Liver (tissue), 9 donors: ENCODE data around the gene MDC1. TPM values are rescaled to one million over a fixed set of nuclear protein-coding genes. Genes with fewer than 3 reads are reported as not detected.

ENCODE experiments used
- DNase-seq: peaks from one replicate; pipeline ENCODE4 v3.0.0-alpha.2; 2017; ENCODE audit warnings: low spot score
- H3K27ac ChIP-seq, 2 donors: one replicate each; pipeline ENCODE4 v1.7.0; 2013; ENCODE audit warnings: inconsistent platforms in 2 of 2, low read length in 2 of 2, control low read depth in 1 of 2, low read depth in 1 of 2, mild to moderate bottlenecking in 1 of 2
- H3K27me3 ChIP-seq, 4 donors: one replicate each; pipeline versions ENCODE4 v1.6.1 to v1.7.0; 2013; ENCODE audit warnings: low read length in 3 of 4, inconsistent platforms in 1 of 4, mild to moderate bottlenecking in 1 of 4, moderate library complexity in 1 of 4; ENCODE audit not compliant: control insufficient read depth in 4 of 4, insufficient read depth in 4 of 4
- H3K36me3 ChIP-seq, 4 donors: one replicate each; pipeline versions ENCODE4 v1.6.1 to v1.7.0; 2013; ENCODE audit warnings: low read length in 3 of 4, mild to moderate bottlenecking in 3 of 4, low read depth in 1 of 4, moderate library complexity in 1 of 4; ENCODE audit not compliant: control insufficient read depth in 4 of 4, insufficient read depth in 3 of 4
- H3K4me1 ChIP-seq, 4 donors: one replicate each; pipeline versions ENCODE4 v1.6.1 to v1.7.0; 2013; ENCODE audit warnings: low read length in 3 of 4, mild to moderate bottlenecking in 3 of 4, moderate library complexity in 1 of 4; ENCODE audit not compliant: control insufficient read depth in 4 of 4, insufficient read depth in 4 of 4
- H3K4me3 ChIP-seq, 3 donors: one replicate each; pipeline versions ENCODE4 v1.6.1 to v1.7.0; 2013; ENCODE audit warnings: low read length in 3 of 3, control low read depth in 1 of 3, low read depth in 1 of 3, mild to moderate bottlenecking in 1 of 3
- H3K9ac ChIP-seq, 2 donors: one replicate each; pipeline ENCODE4 v1.7.0; 2013; ENCODE audit warnings: low read length in 2 of 2, mild to moderate bottlenecking in 2 of 2, moderate library complexity in 2 of 2, control low read depth in 1 of 2, low read depth in 1 of 2
- H3K9me3 ChIP-seq, 4 donors: one replicate each; pipeline versions ENCODE4 v1.6.1 to v1.7.0; 2013; ENCODE audit warnings: low read length in 3 of 4; ENCODE audit not compliant: control insufficient read depth in 4 of 4
- FOXA2 ChIP-seq: IDR thresholded peaks from 2 replicates; pipeline ENCODE4 v1.6.1; 2016; ENCODE audit warnings: antibody characterized with exemption
- GABPA ChIP-seq, 2 donors: IDR thresholded peaks in 1 of 2; conservative IDR thresholded peaks in 1 of 2; 2 replicates each; pipeline ENCODE4 v1.6.1; 2016; ENCODE audit warnings: antibody characterized with exemption in 2 of 2, mild to moderate bottlenecking in 1 of 2, moderate library complexity in 1 of 2
- HNF4A ChIP-seq, 2 donors: conservative IDR thresholded peaks; 2 replicates each; pipeline ENCODE4 v1.6.1; 2016; ENCODE audit warnings: antibody characterized with exemption in 2 of 2, mild to moderate bottlenecking in 2 of 2
- HNF4G ChIP-seq: IDR thresholded peaks from 2 replicates; pipeline ENCODE4 v1.6.1; 2016; ENCODE audit warnings: antibody characterized with exemption
- RAD21 ChIP-seq, 2 donors: IDR thresholded peaks; 2 replicates each; pipeline ENCODE4 v1.6.1; 2016; ENCODE audit warnings: antibody characterized with exemption in 2 of 2, mild to moderate bottlenecking in 2 of 2
- RXRA ChIP-seq, 2 donors: IDR thresholded peaks; 2 replicates each; pipeline ENCODE4 v1.6.1; 2017 to 2018; ENCODE audit warnings: antibody characterized with exemption in 2 of 2, mild to moderate bottlenecking in 1 of 2
- SP1 ChIP-seq: IDR thresholded peaks from 2 replicates; pipeline ENCODE4 v1.6.1; 2018; ENCODE audit warnings: antibody characterized with exemption, mild to moderate bottlenecking
- WGBS: extraction: QIAGEN DNeasy Blood & Tissue Kit; methylation state at CpG from one replicate; pipeline ENCODE4 v1.1.7; 2013; 5-methylcytosine and 5-hydroxymethylcytosine counted together
- polyA plus RNA-seq, 2 donors: library from polyadenylated mRNA; stranded (reverse) in 1 of 2; unstranded in 1 of 2; fragments of 200-250 nt in 1 of 2; fragments of >200 nt in 1 of 2; fragmentation: Nextera tagmentation in 1 of 2; extraction: Ambion mirVana in 1 of 2; gene quantifications; one replicate each; pipeline versions ENCODE4 v1.2.1 to v1.2.3, GENCODE V29; 2013 to 2015
- total RNA-seq, 2 donors: library from RNA; depleted of rRNA; stranded (reverse); fragments of >200 nt; gene quantifications; one replicate each; pipeline ENCODE4 v1.2.3, GENCODE V29; 2014
- TF ChIP-seq, protein P1 (sequence below): fragments of 150-350 bp; IDR thresholded peaks from 2 replicates; pipeline ENCODE4 v1.5.1; 2017; ENCODE audit warnings: improper control_type of control experiment, low read depth, low read length; ENCODE audit not compliant: missing input control
- TF ChIP-seq, protein P2 (sequence below): IDR thresholded peaks from 2 replicates; pipeline ENCODE4 v1.6.1; 2016; ENCODE audit warnings: antibody characterized with exemption
- TF ChIP-seq, protein P3 (sequence below): IDR thresholded peaks from 2 replicates; pipeline ENCODE4 v1.6.1; 2016; ENCODE audit warnings: antibody characterized with exemption, mild to moderate bottlenecking
- TF ChIP-seq, protein P4 (sequence below): IDR thresholded peaks from 2 replicates; pipeline ENCODE4 v1.6.1; 2016; ENCODE audit warnings: antibody characterized with exemption
- donor health status: healthy.
- donor health status: healthy.
- donor health status: healthy.
- donor health status: healthy.
- donor health status: healthy.

MDC1 gene
- total and polyA plus RNA-seq, 4 donors = 5.9 to 15.5 (median 8.4) TPM

DNA sequence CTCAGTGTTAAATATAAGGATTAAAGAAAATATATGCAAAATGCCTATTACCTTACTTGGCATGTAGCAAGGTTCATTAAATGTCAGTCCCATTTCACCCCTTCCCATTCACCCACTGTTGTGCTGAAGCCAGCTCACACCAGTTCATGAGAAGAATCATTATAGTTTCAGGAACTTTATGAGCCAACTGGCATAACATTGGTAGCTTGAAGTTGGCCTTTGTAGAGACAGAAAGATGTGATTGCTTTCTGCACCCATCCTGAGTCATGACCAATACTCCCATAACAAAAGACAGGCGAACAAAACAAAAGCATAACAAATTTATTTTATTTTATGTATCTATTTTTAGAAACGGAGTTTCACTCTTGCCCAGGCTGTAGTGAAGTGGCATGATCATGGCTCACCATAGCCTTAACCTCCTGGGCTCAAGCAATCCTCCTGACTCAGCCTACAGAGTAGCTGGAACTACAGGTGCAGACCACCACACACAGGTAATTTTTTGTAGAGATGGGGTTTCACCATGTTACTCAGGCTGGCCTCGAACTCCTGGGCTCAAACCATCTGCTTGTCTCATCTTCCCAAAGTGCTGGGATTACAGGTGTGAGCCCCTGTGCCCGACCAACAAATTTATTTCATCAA is 44.8 kb upstream of the MDC1 start (continued):
- TF ChIP-seq, protein P1, sequence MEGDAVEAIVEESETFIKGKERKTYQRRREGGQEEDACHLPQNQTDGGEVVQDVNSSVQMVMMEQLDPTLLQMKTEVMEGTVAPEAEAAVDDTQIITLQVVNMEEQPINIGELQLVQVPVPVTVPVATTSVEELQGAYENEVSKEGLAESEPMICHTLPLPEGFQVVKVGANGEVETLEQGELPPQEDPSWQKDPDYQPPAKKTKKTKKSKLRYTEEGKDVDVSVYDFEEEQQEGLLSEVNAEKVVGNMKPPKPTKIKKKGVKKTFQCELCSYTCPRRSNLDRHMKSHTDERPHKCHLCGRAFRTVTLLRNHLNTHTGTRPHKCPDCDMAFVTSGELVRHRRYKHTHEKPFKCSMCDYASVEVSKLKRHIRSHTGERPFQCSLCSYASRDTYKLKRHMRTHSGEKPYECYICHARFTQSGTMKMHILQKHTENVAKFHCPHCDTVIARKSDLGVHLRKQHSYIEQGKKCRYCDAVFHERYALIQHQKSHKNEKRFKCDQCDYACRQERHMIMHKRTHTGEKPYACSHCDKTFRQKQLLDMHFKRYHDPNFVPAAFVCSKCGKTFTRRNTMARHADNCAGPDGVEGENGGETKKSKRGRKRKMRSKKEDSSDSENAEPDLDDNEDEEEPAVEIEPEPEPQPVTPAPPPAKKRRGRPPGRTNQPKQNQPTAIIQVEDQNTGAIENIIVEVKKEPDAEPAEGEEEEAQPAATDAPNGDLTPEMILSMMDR = no peak
- TF ChIP-seq, protein P2, sequence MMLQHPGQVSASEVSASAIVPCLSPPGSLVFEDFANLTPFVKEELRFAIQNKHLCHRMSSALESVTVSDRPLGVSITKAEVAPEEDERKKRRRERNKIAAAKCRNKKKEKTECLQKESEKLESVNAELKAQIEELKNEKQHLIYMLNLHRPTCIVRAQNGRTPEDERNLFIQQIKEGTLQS = no peak
- TF ChIP-seq RAD21 (IDR thresholded peaks at IDR 0.05) = no peak
- no peak for TF ChIP-seq SP1
- no peak for TF ChIP-seq HNF4A (conservative IDR thresholded peaks at IDR 0.05)

DNA sequence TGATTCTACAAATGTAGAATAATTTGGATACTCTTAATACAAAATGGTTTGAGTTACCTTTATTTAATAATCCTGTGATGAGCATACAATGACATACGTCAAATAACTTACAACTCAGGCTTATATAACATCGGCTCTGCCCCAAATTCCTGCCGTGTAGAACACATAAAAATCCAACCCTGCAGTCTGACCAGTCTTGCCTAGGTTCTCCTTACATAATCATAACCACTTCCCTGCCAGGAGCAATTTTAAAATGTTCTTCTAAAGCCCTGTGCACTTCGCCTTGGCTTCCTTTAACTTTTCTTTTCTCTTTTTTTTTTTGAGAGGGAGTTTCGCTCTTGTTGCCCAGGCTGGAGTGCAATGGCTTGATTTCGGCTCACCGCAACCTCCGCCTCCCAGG is 43.5 kb upstream of the MDC1 start:
- no peaks in the 10 kb centered on the region for H3K27me3 ChIP-seq
- no peaks in the 10 kb centered on the region for H3K36me3 ChIP-seq
- peaks cover 2 to 14% (median 9%) of the 10 kb centered on the region in 4 donors for H3K4me1 ChIP-seq
- H3K9ac ChIP-seq = no peak overlapping the region
- H3K4me3 ChIP-seq = no peak overlapping the region
- no peak overlapping the region for H3K27ac ChIP-seq
- no peak for TF ChIP-seq RXRA (IDR thresholded peaks at IDR 0.05)
- TF ChIP-seq HNF4G = no peak
- TF ChIP-seq, protein P3, sequence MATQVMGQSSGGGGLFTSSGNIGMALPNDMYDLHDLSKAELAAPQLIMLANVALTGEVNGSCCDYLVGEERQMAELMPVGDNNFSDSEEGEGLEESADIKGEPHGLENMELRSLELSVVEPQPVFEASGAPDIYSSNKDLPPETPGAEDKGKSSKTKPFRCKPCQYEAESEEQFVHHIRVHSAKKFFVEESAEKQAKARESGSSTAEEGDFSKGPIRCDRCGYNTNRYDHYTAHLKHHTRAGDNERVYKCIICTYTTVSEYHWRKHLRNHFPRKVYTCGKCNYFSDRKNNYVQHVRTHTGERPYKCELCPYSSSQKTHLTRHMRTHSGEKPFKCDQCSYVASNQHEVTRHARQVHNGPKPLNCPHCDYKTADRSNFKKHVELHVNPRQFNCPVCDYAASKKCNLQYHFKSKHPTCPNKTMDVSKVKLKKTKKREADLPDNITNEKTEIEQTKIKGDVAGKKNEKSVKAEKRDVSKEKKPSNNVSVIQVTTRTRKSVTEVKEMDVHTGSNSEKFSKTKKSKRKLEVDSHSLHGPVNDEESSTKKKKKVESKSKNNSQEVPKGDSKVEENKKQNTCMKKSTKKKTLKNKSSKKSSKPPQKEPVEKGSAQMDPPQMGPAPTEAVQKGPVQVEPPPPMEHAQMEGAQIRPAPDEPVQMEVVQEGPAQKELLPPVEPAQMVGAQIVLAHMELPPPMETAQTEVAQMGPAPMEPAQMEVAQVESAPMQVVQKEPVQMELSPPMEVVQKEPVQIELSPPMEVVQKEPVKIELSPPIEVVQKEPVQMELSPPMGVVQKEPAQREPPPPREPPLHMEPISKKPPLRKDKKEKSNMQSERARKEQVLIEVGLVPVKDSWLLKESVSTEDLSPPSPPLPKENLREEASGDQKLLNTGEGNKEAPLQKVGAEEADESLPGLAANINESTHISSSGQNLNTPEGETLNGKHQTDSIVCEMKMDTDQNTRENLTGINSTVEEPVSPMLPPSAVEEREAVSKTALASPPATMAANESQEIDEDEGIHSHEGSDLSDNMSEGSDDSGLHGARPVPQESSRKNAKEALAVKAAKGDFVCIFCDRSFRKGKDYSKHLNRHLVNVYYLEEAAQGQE = no peak
- no peaks in the 10 kb centered on the region for H3K9me3 ChIP-seq
- 88% methylated on average over 8 of the region's 8 CpGs for WGBS
- DNase-seq = no peak

DNA sequence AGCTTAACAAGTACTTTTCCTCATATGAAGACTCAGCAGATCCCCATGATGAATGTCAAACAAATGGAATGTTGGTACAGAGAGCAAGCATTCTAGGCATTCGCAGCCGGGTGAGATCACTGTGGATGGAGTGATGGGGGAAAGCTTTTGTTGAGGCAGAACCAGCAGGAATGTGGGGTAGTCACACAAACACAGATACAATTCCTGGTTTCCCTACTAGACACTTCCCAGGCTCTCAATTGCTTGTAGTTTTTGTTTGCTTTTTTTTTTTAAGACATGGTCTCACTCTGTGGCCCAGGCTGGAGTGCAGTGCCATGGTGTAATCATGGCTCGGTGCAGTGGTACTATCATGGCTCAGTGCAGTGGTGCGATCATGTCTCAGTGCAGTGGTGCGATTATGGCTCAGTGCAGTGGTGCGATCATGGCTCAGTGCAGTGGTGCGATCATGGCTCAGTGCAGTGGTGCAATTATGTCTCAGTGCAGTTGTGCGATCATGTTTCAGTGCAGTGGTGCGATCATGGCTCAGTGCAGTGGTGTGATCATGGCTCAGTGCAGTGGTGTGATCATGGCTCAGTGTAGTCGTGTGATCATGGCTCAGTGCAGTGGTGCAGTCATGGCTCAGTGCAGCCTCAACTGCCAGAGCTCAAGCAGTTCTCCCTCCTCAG is 42.6 kb upstream of the MDC1 start:
- Histone ChIP-seq H3K27ac (no peak overlapping the region), H3K4me3 (no peak overlapping the region), H3K4me1 (peaks cover 2 to 14% (median 9%) of the 10 kb centered on the region in 4 donors), H3K27me3 (no peaks in the 10 kb centered on the region), H3K36me3 (no peaks in the 10 kb centered on the region), H3K9me3 (no peaks in the 10 kb centered on the region), H3K9ac (no peak overlapping the region)
- TF ChIP-seq RAD21 (IDR thresholded peaks at IDR 0.05) (no peak), GABPA (IDR thresholded peaks at IDR 0.05 in 1 of 2, conservative IDR thresholded peaks at IDR 0.05 in 1 of 2) (no peak), SP1 (no peak), FOXA2 (no peak), RXRA (IDR thresholded peaks at IDR 0.05) (no peak)
- TF ChIP-seq, protein P3 = no peak
- TF ChIP-seq, protein P2 = no peak
- TF ChIP-seq, protein P4, sequence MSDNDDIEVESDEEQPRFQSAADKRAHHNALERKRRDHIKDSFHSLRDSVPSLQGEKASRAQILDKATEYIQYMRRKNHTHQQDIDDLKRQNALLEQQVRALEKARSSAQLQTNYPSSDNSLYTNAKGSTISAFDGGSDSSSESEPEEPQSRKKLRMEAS = no peak
- no peak for DNase-seq
- 96% methylated on average over 10 of the region's 10 CpGs for WGBS
